Tibial nerve (tissue), 4 donors: Measurements from ENCODE around the gene CHRNA4.

ENCODE experiments used
- CTCF ChIP-seq, 5 experiments: fragments of 200-600 bp in 3 of 5; fragments of 450-650 bp in 2 of 5; sonication (generic) in 3 of 5; IDR thresholded peaks; one replicate each; pipeline ENCODE4 v1.5.1; 2016 to 2019; ENCODE audit warnings: antibody characterized with exemption in 5 of 5, mild to moderate bottlenecking in 3 of 5, moderate library complexity in 2 of 5
- EP300 ChIP-seq, 2 donors: sonication (generic); formaldehyde crosslinking; IDR thresholded peaks; one replicate each; pipeline ENCODE4 v1.6.1; 2017; ENCODE audit warnings: antibody characterized with exemption in 2 of 2, mild to moderate bottlenecking in 1 of 2
- POLR2A ChIP-seq, 2 donors: fragments of 450-650 bp; IDR thresholded peaks; one replicate each; pipeline ENCODE4 v1.6.1; 2017; ENCODE audit warnings: antibody characterized with exemption in 2 of 2, mild to moderate bottlenecking in 2 of 2, moderate library complexity in 2 of 2

GRCh38 chr20:63354636-63355350 lies 6.4 kb downstream of the CHRNA4 start:
- no peak for TF ChIP-seq CTCF (IDR thresholded peaks at IDR 0.05)
- TF ChIP-seq POLR2A (IDR thresholded peaks at IDR 0.05), result no peak
- TF ChIP-seq EP300 (IDR thresholded peaks at IDR 0.05), result no peak
